Activated CD8-positive, alpha-beta memory T cell treated with anti-CD3 and anti-CD28 coated beads, Interleukin-2, amount 50 U/mL, for 24 hours (primary cell): ENCODE data around the gene MBTPS2.
"Not testable (repeated sequence)": the region's sequence is repeated elsewhere in the genome, so short reads cannot be mapped to it uniquely, and the experiment has no call there.

Source experiments
- DNase-seq: peaks from one replicate; pipeline ENCODE4 v3.0.0-alpha.2; 2020; ENCODE audit errors: extremely low read depth

MBTPS2 gene

GRCh38 chrX:21856504-21856903 lies 17.1 kb downstream of the MBTPS2 start:
- DNase-seq = no peak

- DNase-seq = no peak
These were observed 23.8 kb downstream of the MBTPS2 start for GRCh38 chrX:21863241-21863640.

GRCh38 chrX:21865436-21865835 lies 26.0 kb downstream of the MBTPS2 start:
- DNase-seq = no peak

- no peak for DNase-seq
These were observed 31.1 kb downstream of the MBTPS2 start for GRCh38 chrX:21870494-21870893.

DNA sequence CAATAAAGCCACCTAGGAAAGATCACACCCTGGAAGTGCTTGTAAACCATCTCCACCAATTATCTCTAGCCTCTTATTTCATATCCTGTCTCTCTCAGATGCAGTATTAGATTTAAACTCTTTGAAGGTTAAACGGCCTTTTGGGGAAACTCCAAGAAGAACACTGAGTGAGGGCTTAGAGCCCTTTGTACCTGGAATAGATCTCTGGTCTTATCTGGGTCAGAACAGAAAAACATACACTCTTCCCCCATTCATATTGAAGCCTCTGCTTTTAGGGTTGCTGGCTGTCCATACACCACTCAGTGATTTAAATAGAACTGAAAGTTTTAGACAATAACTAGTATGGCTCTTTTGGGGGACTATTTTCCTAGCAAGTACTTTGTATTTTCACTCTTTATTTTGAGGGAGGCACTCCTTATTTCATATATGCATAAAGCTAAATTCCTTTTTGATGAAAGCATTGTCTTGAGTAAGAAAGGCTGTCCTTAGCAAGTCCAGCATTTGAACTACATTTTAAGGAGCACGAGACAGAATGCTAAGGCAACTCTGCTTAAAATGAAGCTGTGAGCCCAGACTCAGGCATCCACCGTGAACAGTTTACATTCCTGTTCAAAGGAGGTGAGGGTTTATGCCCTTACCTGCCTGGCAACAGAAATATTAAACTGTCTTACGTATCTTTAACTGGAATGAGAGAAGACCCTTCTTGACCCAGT lies 33.8 kb downstream of the MBTPS2 start:
- no peak for DNase-seq

DNA sequence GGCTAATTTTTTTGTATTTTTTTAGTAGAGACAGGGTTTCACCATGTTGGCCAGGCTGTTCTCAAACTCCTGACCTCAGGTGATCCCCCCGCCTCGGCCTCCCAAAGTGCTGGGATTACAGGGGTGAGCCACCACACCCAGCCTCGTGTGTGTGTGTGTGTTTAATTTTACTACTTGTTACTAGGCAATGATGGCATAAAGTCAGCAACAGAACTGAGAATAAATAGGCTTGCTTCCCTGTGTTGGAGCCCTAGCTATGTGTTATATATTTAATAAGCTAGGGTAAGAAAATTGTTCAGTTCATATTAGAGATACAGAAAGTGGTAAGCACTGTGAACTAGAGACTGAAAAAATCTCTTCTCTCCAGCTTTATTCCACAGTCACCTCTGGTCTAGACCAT lies 34.8 kb downstream of the MBTPS2 start:
- not testable (repeated sequence) for DNase-seq

- DNase-seq = no peak
These were observed 35.6 kb downstream of the MBTPS2 start for GRCh38 chrX:21875013-21875412.

DNA sequence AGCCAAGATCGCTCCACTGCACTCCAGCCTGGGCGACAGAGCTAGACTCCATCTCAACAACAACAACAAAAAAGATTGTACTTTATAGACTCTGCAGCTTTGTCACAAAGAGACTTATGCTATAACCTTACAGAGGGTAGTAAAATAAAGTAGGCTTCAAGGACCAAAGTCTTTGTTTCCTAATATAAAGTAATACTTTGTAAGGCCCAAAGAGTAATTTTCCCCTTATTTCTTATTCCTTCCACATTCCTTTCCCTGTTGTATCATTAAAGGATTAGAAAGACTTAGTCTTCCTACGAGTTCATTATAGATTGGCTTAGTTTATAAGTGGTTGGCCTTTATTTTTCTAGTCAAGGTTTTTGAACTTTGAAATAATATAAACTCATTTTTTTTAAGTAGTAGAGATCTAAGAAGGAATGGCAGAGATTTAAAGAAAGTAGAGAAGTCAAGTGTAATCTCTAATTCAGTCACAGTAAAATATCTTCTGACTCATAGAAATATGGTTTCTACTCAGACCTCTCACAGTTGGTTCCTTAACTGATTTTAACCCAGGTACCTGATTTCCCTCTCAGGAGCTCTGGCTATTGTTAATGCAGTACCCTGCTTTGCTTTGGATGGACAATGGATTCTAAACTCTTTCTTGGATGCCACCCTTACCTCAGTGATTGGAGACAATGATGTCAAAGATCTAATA lies 42.6 kb downstream of the MBTPS2 start:
- DNase-seq = no peak

GRCh38 chrX:21883258-21883657 lies 43.8 kb downstream of the MBTPS2 start:
- DNase-seq = no peak

DNA sequence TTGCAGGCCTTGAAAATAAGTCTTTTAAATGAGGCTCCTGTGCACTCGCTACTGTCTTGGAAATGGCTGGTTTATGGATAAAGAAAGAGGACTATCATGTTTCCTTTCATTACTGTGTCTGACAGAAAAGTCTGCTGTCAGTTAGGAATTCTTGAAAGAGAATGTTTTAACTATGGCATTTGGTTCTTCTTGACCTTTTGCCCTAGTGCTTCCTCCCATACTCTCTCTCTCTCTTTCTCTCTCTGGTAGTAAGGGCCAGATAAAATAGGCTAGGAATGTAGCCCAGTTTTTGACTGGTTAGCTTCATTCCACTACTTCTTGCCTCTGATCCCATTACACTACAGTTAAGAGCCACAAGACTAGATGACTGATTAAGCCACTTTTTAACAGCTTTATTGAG lies 46.2 kb downstream of the MBTPS2 start:
- DNase-seq = no peak

GRCh38 chrX:21905313-21905712 lies 65.9 kb downstream of the MBTPS2 start:
- no peak for DNase-seq

- DNase-seq = no peak
These were observed 66.5 kb downstream of the MBTPS2 start for GRCh38 chrX:21905953-21906352.

DNA sequence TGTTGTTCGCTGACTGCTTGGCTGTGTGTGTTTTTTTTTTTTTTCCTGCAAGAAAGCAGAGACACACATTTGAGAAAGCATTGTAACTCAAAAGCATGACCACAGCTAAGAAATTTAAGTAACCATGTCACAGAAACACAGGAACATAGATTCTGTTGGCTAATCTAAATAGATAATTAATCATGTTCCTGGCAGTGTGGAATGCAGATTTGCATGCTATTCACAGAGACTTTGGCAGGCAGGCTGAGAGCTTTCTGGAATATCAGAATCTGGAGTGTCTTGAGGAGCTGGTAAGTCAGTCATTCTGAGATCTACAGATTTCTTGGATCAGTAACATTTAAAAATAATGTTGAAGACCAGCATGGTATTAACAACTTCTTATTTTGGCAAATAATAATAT lies 67.8 kb downstream of the MBTPS2 start:
- no peak for DNase-seq

DNA sequence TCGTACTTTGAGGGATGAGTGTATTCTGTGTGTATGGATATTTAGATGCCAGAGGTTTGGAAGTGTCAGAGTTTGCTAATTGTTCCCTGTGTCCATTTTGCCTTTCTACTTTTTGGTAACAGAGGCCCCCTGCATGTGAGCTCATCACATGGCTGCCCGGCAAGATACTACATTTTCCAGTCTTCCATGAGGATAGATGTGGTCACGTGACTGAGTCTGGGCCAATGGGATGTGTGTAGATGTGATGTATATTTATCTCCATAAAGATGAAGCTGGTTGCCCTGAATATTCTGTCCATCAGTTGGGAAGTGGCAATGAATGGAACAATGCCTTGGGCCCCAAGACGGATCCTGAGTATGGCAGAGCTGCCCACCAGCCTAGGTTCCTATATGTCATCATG lies 72.1 kb downstream of the MBTPS2 start:
- no peak for DNase-seq

DNA sequence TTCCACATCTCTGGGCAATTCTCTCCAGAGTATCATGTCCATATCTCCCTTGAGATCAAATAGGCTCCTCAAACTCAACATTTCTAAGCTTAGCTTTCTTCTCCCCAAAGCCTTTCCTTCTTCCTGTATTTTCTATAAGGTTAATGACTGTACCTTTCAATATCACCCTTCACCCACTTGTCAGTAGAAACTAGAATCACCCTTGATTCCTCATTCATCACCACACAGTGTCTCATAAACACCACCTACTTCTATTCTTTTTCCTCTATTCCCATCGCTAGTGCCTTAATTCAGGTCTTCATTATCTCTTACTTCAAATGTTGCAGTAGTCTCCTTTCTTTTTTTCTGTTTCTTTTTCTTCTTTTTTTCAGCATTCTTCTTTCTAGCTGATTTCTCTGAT lies 72.8 kb downstream of the MBTPS2 start:
- no peak for DNase-seq

DNA sequence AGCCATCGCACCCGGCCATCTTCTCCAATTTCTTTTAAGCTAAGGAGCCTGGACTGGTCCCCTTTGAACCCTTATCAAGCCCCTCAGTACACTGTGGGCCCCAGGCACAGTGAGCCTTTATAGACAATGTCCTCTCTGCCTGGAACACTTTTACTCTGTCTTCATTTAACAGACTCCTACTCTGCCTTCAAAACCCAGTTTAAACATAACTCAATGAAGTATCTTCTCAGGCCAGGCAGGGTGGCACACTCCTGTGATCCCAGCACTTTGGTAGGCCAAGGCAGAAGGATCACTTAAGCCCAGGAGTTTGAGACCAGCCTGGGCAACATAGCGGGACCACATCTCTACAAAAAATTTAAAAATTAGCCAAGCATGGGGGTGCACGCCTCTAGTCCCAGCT lies 73.6 kb downstream of the MBTPS2 start:
- DNase-seq = no peak

DNA sequence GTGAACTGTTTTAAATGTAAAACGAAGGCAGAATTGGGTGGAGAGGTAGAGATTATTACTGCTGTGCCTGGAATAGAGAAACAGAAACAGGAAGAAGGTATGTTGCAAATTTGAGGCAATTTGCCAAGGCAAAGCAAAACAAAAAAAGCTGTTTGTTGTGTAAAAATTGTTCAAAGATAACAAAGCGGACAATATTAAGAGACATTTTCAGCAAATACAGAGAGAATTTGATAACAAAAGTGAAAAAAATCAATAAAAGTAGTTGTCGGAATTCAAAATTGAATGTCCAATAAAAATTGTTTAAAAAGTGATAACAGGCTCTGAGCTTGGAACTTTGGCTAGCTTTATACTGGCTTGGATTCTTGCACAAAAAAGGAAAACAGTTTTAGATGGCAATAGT lies 86.7 kb downstream of the MBTPS2 start:
- DNase-seq = no peak

DNA sequence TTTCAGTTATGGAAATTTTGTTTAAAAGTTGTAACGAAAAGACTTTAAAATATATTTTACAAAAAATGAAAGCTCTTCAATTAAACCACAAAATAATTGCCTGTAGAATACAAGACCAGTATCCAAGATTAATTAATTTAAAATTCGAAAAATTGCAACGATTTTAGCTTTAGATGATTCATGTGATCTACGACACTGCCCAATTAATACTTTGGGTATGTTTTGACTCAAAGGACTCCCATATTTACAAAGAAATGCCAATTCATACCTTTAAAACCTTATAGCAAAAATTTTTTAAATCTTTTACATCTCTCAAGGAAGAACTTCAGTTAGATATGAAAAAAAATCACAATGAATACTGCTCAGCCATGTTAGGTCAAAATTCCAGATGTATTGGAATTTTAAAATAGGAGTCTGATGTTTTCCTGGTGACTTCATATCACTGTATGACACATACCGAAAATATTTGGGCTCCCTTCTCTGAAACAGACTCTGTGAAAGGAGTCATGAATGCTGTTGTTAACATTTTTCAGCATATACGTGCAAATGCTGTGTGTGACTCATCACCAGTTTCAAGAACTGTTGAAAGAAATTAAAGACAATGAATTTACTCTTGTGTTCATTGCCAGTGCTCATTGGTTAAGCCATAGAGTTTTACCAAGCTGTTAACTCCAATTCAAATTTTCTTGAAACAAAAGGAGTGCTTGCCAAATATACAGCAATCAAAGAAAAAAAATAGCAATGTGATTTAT lies 87.3 kb downstream of the MBTPS2 start:
- no peak for DNase-seq

DNA sequence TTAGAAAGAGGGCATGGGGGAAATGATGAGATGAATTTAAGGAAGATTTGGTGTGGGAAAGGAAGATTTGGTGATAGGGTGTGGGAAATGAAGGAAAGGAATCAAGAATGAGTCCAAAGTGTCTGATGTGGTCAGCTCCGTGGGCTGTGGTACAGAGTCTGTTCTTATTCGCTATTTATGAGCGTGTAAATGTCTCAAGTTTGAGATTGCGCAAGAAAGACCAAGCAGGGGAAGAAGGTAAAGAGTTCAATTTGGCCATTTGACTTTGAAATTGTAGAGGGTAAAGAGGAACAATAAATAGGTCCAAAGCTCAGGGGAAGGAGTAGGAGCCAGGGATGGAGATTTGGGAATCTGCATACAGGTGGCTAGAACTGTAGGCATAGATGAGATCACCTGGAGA lies 89.8 kb downstream of the MBTPS2 start:
- no peak for DNase-seq

GRCh38 chrX:21930986-21931385 lies 91.6 kb downstream of the MBTPS2 start:
- no peak for DNase-seq

DNA sequence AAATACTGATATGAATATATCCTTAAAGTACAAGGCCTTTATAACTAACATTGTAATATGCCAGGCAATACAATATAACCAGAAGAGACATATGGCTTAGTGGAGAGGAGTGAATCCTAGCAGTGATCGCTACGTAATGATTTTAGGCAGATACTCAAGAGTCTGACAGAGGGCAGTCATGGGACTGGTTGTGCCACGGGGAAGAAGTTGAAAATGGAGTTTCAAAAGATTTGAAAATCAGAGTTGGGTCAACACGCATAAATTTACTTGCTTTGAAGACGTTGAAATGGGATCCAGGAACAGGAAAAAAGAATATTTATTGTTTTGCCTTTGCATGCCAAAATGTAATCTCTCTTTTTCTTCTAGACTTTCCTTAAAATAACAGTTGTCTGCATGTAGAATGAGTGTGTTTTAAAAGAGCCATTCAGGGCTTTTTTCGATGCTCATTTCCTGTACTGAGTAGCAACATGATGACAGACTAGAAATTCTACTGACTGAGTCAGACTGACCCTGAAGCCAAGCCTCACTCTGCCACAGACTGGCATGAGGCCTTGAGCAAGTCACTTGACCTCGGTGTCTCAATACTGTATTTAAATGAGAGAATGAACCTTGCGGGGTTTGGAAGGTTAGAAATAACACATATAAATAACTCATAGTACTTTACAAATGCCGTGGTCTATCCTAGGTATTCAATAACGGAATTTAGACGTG lies 93.0 kb downstream of the MBTPS2 start:
- DNase-seq = no peak

DNA sequence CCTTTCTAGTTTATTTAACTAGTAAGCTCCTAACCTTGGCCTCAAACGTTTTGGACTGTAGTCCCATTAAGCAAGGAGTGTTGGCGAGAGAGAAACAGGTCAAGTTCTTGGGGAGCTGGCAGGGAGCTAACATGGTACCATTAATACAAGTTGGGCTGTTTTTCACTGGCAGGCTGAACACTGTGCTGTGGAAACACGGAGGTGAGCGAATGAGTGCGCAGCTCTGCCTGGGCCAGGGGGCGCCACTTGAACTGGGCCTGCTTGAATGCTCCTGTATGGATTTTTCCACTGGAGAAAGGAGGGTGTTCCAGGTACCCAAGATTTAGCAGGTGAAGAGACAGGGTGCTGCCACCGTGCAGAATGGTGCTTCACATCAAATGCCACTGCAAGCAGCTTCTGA lies 93.7 kb downstream of the MBTPS2 start:
- no peak for DNase-seq
